Activated T-cell treated with anti-CD3 and anti-CD28 coated beads, Interleukin-2, amount 50 U/mL, for 1 hour (primary cell): Measurements from ENCODE around the gene IFT81.
"Not testable (repeated sequence)": the region's sequence is repeated elsewhere in the genome, so short reads cannot be mapped to it uniquely, and the experiment has no call there.

Experiments used
- DNase-seq: peaks from one replicate; pipeline ENCODE4 v3.0.0-alpha.2; 2020

IFT81 gene

DNA sequence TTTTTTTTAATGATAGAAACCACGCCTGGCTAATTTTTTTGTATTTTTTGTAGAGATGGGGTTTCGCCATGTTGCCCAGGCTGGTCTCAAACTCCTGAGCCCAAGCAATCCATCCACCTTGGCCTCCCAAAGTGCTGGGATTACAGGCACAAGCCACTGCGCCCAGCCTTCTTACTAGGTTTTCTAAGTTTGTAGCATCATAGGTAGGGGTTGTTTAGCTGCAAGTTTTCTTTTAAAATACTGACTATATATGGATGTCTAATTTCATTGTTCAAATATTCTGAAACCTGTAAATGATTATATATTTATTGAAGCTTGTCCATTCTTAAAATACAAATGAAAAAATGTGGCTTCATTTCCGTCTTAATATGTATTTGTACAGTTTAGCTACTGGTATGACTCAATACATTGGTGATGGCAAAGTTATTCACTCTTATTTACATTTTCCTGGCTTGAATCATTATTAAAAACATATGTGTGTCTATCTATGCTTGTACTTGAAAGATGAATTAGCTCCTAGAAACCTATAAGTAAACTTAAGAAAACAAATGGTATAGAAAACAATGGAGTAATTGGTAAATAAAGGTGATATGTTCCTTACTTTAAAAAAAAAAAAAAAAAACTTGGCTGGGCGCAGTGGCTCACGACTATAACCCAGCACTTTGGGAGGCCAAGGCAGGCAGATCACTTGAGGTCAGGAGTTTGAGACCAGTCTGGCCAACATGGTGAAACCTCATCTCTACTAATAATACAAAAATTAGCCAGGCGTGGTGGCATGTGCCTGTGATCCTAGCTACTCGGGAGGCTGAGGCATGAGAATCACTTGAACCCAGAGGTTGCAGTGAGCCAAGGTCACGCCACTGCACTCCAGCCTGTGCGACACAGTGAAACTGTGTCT is 87.7 kb downstream of the IFT81 start:
- not testable (repeated sequence) for DNase-seq

DNA sequence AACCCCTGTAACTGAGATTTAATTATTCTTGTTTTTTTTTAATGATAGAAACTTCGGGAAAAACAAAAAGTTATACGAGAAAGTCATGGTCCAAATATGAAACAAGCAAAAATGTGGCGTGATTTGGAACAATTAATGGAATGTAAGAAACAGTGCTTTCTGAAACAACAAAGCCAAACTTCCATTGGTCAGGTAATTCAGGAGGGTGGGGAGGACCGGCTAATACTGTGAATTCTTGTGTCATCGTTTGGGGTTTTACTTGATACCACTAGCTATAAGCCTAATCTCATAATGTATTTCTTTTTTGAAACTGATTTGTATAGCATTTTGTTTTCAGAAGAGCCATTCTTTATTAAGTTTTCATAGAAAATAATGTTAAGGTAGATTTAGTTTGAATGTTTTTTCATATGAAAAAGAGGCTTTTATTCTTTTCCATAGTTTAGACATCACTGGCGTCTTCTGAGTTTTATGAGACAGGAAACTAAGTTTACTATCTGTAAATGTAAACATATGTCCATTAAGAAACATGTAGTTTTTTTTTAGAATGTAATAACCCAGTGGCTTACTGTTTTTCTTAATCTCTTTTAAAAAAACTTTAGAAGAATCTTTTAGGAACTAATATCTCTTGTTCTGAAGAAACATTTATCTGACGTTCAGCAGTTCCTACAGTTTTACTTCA is 94.0 kb downstream of the IFT81 start:
- DNase-seq, result no peak

DNA sequence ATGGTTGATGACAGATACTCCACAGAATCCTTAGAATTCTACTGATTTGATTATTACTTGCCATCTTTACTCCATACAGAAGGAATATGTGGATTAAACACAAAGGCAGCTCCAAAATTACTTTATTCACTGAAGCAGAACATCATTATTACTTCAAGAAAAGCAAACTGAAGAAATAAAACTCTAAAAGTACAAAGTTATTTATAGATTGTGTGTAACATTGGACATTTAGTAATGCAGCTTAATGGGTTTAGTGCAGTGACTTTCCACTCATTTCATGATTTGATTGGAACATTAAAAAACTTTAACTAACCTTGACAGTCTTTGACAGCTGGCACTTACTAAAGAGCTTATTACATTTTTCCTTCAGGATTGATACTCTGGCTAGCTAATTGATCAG is 97.9 kb downstream of the IFT81 start:
- DNase-seq, result no peak

DNA sequence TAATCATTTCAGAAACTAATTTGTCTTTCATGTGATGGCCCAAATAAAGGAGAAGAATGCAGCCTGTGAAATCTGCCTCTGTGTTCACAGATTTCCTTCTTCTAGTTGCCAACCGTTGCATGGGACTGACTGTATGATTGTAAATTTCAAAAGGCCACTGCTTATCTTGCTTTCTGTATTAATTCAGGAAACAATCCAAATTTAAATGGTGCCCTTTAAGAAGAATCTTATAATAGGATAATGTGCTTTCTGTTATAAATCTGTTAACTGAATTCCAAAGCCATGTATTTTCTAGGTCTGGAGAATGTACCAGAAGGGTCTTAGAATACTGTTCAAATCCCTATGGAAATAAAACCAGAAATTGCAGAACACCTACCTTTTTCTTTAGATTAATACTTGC is 98.3 kb downstream of the IFT81 start:
- DNase-seq, result no peak

DNA sequence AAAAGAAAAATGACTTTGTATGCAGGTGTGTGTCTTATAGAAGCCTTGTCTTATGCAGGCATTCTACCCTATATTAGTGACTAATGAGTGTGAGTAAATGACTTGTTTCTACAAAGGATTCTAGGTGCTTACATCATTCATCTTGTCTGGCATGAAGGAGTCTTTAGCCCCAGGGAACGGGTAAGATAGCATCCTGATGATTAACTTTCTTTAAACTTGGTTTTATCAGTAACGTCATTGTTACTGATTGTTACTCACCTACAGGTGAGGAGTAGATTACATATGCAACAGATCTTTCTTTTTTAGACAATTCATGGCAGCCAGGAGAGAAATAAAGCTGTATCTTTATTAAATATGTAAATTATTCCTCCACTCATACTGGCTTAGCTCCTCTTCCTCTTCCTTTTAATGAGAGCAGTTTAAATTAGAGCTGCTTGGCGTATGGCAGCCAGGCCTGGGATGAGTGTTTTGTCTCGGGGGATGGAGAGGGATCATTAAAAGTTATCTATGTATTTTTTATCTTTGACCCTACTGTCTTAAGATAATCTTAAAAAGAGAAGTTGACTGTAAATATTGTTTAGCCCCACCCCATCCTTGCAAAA is 99.7 kb downstream of the IFT81 start:
- DNase-seq, result no peak

DNA sequence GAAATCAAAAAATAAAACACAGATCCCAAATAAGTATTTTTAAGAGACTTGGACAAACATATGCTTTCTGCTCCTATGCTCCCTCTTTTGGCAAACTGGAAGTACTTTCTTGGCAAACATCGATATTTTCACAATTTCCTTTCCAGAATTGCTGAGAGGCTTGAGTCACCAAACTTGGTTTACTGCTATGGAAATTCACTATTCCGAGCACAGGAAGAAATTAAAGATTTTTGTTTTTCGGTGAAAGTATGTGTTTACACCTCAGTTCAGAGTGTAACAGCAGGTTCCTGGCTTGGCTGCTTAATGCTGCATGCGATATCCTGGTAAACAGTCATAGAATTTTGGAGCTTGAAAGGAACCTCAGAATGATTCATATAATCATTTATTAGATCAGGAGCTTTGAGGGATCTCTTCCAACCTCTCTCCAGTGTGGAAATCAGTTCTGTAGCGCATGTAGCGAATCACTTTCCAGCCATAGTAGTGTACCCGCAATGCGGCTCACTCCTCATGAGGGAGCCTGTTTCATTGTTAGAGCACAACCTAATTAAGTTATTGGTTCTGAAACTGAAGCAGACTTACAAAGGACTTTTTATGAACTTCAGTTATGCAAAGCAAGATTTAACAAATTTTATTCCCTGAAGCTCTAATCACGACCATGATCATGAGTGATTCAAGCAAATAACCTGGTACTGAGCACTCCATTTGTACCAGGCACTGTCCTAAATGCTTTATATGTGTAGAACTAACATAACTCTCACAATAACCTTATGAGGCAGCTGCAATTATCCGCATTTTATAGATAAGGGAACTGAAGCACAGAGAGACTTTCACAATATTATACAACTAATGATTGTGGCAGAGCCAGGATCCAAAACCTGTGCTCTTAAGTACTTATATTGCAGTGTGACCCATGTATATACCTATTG is 100.5 kb downstream of the IFT81 start:
- DNase-seq, result no peak

DNA sequence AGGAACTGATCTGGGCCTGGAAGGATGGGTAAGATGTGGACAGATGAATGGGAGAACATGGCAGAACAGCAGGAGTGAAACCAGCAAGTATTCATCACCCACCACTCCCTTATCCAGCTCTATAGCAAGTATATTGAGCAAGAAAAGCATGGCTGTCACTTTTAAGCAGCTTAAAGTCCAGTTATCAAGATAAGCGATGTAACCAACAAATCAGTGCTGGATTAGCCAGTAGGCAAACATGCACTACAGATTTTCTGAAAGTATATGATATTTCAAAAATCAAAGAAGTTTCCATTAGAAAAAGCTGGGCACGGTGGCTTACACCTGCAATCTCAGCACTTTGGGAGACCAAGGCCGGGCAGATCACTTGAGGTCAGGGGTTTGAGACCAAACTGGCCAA is 103.0 kb downstream of the IFT81 start:
- DNase-seq, result no peak

DNA sequence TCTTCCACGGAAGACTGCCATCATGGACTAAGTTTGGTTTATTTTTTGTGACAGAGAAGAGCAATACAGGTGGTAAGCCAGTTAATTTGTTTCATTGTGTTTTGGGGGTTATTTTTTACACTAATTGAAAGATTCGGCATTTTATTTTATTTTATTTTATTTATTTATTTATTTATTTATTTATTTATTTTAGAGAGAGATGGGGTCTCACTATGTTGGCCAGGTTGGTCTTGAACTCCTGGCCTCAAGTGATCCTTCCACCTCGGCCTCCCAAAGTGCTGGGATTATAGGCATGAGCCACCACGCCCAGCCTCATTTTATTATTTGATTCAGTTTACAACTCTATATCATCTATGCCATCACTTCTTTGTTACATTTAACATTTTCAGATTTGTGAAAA is 104.2 kb downstream of the IFT81 start:
- not testable (repeated sequence) for DNase-seq

DNA sequence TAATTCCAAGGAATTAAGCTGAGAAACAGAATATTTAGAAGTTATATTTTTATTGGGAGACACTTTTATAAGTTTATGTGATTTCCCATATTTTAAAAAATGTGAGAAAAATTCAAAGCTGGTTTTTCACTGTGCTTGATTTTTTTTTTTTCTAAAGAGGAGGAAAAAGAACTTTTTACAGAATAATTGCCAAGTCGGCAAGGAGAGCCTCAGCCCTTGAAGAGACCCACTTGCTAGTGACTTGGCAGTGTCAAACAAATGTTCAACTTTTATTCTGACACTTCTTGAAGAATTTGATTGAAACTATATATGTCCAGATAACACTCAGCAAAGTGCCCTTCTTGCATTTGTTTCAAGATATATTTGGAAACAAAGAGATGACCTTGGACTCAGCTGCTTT is 104.6 kb downstream of the IFT81 start:
- DNase-seq, result no peak

DNA sequence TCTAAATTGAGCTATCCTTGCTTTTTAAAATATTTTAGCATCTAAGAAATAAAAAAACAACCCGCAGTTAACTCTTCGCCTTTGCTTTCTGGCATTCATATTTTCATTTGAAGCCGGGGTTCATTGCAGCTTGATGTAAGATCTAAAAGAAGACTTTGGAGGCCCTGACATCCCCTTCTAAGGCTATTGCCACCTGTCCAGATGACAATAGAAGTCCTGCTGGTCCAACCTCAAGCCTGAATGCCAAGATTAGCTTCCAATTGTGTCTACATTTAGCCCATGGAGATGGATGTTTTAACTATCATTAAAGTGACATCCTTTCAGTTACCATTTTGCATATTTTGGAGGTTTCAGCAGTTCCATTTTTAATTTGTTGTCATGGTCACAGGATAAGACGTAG is 105.3 kb downstream of the IFT81 start:
- no peak for DNase-seq

DNA sequence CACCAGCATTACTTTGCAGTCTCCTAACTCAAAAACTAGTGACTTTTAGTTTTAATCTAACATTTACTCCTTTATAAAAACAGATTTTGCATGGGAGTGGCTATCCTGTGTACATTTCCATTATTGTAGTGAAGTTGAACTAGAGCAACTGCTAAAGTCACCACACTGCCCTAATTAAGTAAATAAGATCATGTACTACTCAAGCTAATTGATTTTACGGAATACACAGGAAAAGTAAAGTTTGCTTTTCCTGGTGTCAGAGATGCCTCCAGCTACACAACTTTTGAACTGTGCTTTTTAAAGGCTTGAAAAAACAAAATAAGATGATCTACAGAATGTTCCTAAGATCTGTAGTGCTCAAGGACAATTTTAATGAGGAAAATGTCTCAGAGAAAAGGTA is 106.5 kb downstream of the IFT81 start:
- no peak for DNase-seq

DNA sequence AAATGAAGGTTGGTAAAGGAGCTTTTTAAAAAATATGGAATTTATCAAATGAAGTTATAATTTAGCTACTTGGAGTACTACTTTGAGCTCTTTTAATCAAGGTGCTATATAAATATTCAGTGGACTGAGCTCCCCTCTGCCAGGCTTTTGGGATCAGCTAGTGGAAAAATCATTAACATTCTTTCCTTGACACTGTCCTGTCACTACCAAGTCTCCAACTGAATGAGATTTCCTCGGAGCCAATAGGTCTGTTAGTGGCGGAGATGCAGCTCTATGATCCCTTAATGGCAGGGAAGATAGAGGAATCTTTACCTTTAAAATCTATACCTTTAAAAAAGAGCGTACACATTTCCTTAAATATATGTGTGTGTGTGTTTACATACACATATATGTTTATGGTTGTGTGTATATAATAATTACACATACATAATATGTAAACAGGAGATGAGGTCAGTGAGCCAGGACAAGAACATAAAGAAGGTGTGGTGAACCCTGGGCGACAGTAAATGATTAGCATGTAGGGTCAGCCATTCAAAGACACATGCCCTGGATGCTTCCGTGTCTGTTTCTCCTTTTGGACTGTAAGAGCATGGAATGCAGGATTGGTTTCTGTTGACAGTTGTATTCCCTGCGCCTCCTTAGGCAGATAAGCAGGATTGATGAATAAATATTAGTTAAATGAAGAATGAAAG is 109.2 kb downstream of the IFT81 start:
- DNase-seq, result no peak

DNA sequence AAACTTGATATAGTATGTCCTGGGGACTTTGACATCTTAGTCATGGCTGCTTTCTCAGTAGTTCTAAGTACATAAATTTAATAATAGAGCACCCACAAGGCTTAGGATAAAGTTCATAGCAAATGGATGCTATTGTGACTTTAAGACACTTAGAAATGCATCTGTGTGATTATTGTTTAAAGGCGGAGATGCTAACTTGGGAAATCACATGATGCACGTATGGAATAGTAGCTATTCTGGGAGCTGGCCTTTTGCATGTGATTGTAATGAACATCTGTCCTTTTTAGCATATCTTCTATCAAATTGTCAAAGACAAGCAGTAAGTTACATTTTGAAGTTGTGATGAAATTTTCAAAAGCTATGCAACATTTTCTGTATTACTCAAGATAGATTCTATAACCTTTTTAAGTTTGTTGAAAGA is 110.2 kb downstream of the IFT81 start:
- DNase-seq, result no peak

DNA sequence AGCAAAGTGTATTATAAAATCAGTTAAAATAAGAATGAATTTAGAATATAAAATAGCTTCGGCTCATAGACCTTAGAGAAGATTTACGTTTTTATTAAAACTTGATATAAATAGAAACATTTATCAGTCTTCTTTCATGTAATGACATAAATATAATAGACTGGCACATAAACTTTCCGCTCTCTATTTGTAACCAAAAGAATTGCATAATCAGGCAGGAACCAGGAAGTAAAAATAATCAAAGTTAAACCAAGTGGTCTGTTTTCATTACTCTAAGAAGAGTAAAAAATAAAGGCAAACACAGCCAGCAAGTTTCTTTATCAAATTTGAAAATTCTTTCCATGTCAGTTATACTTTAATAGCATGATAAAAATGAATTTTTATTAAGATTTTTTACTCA is 110.6 kb downstream of the IFT81 start:
- DNase-seq, result no peak

DNA sequence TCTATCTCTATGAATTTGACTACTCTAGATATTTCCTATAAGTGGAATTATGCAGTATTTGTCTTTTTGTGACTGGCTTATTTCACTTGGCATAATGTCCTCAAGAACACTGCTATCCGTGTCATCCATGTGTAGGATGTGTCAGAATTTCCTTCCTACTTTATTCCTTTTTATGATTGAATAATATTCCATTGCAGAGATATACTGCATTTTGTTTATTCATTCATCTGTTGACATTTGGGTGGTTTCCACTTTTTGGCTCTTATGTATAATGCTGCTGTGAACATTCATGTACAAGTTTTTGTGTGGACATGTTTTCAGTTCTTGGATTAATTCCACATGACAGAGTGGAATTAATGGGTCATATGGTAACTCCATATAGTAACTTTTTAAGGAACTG is 111.2 kb downstream of the IFT81 start:
- DNase-seq, result no peak

DNA sequence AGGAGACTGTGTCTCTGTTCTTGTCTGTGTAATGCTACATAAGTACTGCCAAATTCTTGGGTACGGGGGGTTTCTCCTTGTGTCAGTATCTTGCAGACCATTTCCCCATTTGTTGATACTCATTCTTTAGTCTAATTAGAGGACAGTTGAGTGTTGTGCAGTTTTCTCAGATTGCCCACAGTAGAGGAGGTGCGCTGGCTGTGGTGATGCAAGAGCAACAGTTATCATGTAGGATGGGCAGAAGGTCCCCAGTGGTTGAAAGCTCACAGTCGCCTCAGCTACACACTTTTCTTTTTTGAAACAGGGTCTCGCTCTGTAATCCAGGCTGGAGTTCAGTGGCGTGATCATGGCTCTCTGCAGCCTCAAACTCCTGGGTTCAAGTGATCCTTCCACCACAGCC is 119.1 kb downstream of the IFT81 start:
- DNase-seq, result no peak

DNA sequence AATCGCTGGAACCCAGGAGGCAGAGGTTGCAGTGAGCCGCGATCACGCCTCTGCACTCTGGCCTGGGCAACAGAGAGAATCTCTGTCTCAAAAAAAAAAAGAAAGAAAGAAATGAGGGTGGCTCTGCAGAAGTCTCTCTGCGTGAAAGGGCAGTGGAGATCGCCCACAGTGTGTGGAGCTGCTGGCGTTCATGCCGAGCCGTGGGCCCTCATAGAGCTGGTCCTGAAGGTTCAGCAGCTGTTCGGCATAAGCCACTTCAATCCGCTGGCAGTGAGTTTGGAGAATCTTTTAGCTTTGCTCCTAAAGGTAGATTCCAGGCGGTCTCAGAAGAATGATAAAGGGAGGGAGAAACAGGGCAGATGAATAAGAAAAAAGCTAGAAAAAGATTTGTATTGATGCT is 120.2 kb downstream of the IFT81 start:
- no peak for DNase-seq

DNA sequence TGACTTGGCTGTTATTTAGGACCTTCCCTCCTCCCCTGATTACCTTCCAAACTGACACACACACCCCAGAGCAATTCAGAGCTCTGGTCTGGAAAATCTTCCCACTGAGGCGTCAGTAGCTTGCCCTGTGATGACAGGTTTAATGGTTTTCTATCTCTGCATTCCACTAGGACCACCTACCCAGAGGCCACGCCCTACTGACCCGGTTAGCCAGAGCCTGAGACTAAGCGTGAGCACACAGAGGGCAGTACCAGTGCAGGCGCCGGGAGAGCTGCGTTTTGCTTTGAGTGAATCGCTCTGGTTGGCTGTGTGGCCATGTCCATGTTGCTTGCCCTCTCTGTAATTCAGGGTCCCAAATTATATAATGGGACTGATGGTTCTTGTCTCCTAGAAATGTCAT is 120.7 kb downstream of the IFT81 start:
- DNase-seq, result no peak

DNA sequence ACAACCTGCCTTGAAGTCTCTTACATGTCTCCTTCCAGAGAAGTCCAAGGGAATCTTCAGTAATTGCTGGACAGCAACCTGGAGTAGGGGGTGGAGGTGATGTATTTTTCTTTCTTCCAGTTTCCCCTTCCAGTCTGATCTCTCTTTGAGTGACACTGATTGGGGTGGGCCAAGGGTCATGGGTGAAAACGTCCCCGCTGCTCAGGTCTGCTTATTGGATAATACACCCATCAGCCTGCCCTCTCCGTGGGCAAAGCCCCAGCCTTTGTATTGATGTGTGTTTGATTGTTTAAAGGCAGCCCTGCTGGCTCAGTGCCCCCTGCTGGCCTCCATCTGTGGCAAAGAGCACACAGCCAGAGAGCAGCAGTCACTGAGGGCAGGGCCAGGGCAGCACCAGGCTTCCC is 121.2 kb downstream of the IFT81 start:
- DNase-seq, result peak; percentile 57

DNA sequence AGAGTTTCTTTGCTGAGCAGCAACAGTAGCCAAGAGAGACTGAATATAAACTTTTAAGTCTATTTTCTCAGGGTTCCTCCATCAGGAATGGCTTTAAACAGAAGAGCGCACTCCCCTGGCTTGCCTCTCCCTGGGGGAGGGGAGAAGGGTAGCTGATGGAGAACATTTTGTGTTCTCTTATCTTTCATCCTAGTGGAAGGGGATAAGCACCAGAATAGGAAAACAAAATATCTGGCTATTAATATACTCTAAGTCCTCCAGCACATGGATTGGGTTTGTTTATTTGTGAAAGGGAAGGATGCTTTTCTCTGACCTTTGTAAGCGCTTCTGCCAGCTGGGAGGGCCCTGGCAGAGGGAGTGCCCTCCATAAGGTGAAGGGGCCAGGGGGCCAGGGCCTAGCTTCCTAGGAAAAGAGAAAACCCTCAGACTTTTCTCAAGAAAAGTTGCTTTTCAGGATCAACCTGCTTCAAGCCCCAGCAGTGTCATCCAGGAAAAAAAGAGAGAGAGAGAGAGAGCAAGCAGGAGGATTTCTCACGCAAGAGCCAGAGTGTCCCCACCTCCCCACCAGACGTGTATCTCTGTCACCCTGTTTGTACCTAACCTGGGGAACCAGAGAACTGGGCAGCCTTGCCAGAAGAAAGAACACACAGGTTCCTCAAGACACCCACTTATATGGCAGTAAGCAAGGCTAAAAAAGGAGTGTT is 122.6 kb downstream of the IFT81 start:
- no peak for DNase-seq

DNA sequence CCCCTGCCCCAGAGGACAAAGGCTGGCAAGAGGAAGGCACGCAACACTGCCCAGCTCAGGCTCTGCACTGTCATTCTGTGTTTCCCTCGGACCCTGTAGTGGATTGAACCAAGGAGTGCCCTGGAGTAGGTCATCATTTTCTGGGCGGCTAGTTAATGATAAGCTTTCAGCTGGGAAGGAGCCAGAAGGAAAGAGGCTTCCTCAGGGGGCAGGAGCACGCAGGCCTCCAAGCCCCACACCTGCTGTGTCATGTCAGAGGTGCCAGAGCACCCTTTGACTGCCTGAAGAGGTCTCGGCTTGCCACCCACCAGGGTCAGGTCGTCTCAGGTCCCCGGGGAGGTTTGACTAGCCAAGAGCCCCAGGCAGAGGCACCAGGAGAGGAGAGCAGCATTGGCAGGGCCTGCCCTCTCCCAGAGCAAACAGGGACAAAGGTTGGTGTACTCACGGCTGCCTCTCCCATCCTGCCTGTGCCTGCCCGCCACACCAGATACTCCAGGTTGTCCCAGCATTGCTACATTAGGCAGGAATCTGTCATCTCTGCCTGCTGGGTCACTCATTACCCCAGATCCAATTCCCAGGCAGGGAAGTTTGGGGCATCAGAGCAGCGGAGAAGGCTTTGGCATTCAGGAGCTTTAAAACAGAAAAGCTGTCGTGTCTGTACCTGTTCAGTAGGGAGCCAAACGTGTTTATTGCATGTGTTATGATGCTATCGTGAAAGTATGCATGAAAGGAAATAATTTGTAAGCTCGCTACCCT is 123.4 kb downstream of the IFT81 start:
- no peak for DNase-seq
